ENCODE results near the gene C19orf12.

DNA sequence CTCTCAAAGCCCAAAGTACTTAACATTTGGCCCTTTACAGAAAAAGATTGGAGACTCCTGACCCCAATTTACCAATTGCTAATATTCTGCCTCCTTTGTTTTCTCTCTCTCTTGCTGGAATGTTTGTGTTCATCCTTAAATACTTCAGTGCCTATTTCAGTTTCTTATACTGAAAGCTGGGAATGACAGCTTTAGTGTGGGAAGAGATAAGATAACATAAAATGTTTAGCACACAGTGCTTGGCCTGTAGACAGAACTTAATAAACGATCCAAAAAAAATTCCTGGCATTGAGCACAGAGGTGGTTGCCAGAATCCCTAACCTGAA lies 52.8 kb downstream of the C19orf12 start:
- TF ChIP-seq, protein P1, sequence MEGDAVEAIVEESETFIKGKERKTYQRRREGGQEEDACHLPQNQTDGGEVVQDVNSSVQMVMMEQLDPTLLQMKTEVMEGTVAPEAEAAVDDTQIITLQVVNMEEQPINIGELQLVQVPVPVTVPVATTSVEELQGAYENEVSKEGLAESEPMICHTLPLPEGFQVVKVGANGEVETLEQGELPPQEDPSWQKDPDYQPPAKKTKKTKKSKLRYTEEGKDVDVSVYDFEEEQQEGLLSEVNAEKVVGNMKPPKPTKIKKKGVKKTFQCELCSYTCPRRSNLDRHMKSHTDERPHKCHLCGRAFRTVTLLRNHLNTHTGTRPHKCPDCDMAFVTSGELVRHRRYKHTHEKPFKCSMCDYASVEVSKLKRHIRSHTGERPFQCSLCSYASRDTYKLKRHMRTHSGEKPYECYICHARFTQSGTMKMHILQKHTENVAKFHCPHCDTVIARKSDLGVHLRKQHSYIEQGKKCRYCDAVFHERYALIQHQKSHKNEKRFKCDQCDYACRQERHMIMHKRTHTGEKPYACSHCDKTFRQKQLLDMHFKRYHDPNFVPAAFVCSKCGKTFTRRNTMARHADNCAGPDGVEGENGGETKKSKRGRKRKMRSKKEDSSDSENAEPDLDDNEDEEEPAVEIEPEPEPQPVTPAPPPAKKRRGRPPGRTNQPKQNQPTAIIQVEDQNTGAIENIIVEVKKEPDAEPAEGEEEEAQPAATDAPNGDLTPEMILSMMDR (IDR thresholded peaks at IDR 0.05), result no peak
- no peak for TF ChIP-seq ZFX (IDR thresholded peaks at IDR 0.05; ENCODE audit: borderline replicate concordance)

All from 22Rv1 (cell line).